Transverse colon (tissue), 4 donors: ENCODE data around the gene SNCG.

Experiments used
- CTCF ChIP-seq, 5 experiments: fragments of 200-600 bp in 3 of 5; fragments of 450-650 bp in 2 of 5; sonication (generic) in 3 of 5; IDR thresholded peaks; 1 replicate in 2 of 5; 2 replicates in 3 of 5; pipeline ENCODE4 v1.5.1; 2016 to 2017; ENCODE audit warnings: antibody characterized with exemption in 5 of 5, inconsistent platforms in 3 of 5, mild to moderate bottlenecking in 2 of 5, moderate library complexity in 1 of 5
- EP300 ChIP-seq: sonication (generic); formaldehyde crosslinking; IDR thresholded peaks from one replicate; pipeline ENCODE4 v1.6.1; 2017; ENCODE audit warnings: antibody characterized with exemption, low read depth
- POLR2A ChIP-seq: fragments of 450-650 bp; IDR thresholded peaks from one replicate; pipeline ENCODE4 v1.6.1; 2016; ENCODE audit warnings: antibody characterized with exemption, mild to moderate bottlenecking, moderate library complexity
- POLR2AphosphoS5 ChIP-seq, 3 donors: sonication (generic); formaldehyde crosslinking; IDR thresholded peaks; one replicate each; pipeline ENCODE4 v1.6.1; 2016; ENCODE audit warnings: antibody characterized with exemption in 3 of 3

GRCh38 chr10:86941426-86941825 lies 17.0 kb upstream of the SNCG start:
- TF ChIP-seq POLR2AphosphoS5 (IDR thresholded peaks at IDR 0.05) (no peak), EP300 (no peak), CTCF (IDR thresholded peaks at IDR 0.05) (no peak), POLR2A (no peak)
